ENCODE data around the gene CGB3.
"Not testable (repeated sequence)": the region's sequence is repeated elsewhere in the genome, so short reads cannot be mapped to it uniquely, and the experiment has no call there.

DNA sequence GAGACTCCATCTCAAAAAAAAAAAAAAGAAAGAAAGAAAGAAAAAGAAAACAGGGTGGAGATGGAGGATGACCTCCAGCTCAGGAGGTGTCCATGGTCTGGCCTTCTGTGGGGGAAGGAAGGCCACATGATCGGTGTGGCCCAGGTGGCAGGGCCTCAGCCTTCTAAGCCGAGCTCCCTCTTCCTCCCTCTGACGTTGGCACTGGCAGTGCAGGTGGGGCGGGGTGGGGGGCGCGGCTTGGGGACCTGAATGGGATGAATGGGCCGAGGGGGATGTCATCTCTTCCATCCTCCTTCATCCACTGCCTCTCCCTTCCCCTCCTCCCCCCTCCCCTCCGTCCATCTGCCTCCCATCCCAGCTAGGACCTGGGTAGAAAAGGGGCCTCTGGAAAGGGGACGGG is 15.6 kb upstream of the CGB3 start:
- not testable (repeated sequence) for TF ChIP-seq EGR1 (IDR thresholded peaks at IDR 0.05; ENCODE audit: low read depth); EZH2 (IDR thresholded peaks at IDR 0.05)
- TF ChIP-seq, protein P1, sequence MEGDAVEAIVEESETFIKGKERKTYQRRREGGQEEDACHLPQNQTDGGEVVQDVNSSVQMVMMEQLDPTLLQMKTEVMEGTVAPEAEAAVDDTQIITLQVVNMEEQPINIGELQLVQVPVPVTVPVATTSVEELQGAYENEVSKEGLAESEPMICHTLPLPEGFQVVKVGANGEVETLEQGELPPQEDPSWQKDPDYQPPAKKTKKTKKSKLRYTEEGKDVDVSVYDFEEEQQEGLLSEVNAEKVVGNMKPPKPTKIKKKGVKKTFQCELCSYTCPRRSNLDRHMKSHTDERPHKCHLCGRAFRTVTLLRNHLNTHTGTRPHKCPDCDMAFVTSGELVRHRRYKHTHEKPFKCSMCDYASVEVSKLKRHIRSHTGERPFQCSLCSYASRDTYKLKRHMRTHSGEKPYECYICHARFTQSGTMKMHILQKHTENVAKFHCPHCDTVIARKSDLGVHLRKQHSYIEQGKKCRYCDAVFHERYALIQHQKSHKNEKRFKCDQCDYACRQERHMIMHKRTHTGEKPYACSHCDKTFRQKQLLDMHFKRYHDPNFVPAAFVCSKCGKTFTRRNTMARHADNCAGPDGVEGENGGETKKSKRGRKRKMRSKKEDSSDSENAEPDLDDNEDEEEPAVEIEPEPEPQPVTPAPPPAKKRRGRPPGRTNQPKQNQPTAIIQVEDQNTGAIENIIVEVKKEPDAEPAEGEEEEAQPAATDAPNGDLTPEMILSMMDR (IDR thresholded peaks at IDR 0.05 in 2 of 3, conservative IDR thresholded peaks at IDR 0.05 in 1 of 3; ENCODE audit: borderline replicate concordance in 1 of 3, insufficient read depth in 1 of 3, low read depth in 2 of 3, low read length in 2 of 3), result not testable (repeated sequence)

Measured in HCT116 (cell line).